Hepatocyte (in vitro differentiated cells): Measurements from ENCODE around the gene INS.

Experiments
- EZH2 ChIP-seq: fragments of 200-600 bp; sonication (generic); IDR thresholded peaks from 2 replicates; pipeline ENCODE4 v1.6.1; 2016; ENCODE audit warnings: antibody characterized with exemption, mild to moderate bottlenecking, borderline replicate concordance
- EZH2phosphoT487 ChIP-seq: fragments of 200-600 bp; sonication (generic); IDR thresholded peaks from one replicate; pipeline ENCODE4 v1.6.1; 2018; ENCODE audit warnings: antibody characterized with exemption, mild to moderate bottlenecking, low read depth, moderate library complexity; ENCODE audit not compliant: unreplicated experiment, severe bottlenecking
- TF ChIP-seq, protein P1 (sequence below): fragments of 200-600 bp; sonication (generic); IDR thresholded peaks from 2 replicates; pipeline ENCODE4 v1.5.1; 2016; ENCODE audit warnings: antibody characterized with exemption, mild to moderate bottlenecking; ENCODE audit not compliant: poor library complexity

GRCh38 chr11:2210366-2211112 lies 49.5 kb upstream of the INS start:
- TF ChIP-seq EZH2phosphoT487 (no peak), EZH2 (no peak)
- TF ChIP-seq, protein P1, sequence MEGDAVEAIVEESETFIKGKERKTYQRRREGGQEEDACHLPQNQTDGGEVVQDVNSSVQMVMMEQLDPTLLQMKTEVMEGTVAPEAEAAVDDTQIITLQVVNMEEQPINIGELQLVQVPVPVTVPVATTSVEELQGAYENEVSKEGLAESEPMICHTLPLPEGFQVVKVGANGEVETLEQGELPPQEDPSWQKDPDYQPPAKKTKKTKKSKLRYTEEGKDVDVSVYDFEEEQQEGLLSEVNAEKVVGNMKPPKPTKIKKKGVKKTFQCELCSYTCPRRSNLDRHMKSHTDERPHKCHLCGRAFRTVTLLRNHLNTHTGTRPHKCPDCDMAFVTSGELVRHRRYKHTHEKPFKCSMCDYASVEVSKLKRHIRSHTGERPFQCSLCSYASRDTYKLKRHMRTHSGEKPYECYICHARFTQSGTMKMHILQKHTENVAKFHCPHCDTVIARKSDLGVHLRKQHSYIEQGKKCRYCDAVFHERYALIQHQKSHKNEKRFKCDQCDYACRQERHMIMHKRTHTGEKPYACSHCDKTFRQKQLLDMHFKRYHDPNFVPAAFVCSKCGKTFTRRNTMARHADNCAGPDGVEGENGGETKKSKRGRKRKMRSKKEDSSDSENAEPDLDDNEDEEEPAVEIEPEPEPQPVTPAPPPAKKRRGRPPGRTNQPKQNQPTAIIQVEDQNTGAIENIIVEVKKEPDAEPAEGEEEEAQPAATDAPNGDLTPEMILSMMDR: no peak
